Activated T-cell treated with anti-CD3 and anti-CD28 coated beads for 24 hours (primary cell): ENCODE measurements around the gene FOXD4L4.
"Not testable (repeated sequence)": the region's sequence is repeated elsewhere in the genome, so short reads cannot be mapped to it uniquely, and the experiment has no call there.

Source experiments
- DNase-seq: peaks from one replicate; pipeline ENCODE4 v3.0.0-alpha.2; 2020; ENCODE audit warnings: low read depth

The FOXD4L4 gene

GRCh38 chr9:65737096-65737564 lies at the start of gene FOXD4L4:
FOXD4L4 (plus strand) TSS chr9:65737146; CDS start chr9:65737146, 0 bp downstream.
- not testable (repeated sequence) for DNase-seq

- DNase-seq, result not testable (repeated sequence)
Measured at GRCh38 chr9:65703550-65703949, 33.4 kb upstream of the FOXD4L4 start.

- DNase-seq, result not testable (repeated sequence)
Measured at GRCh38 chr9:65714445-65714844, 22.5 kb upstream of the FOXD4L4 start.

GRCh38 chr9:65738133-65738532 lies 1.2 kb downstream of the FOXD4L4 start:
- DNase-seq, result not testable (repeated sequence)
